ENCODE measurements around the gene CIB4.

- TF ChIP-seq EP300 (IDR thresholded peaks at IDR 0.05; ENCODE audit: low read length) (no peak), CTCF (IDR thresholded peaks at IDR 0.05 in 2 of 3, conservative IDR thresholded peaks at IDR 0.05 in 1 of 3; ENCODE audit: insufficient read depth in 2 of 3, low read depth in 1 of 3, low read length in 3 of 3) (no peak), STAG1 (CRISPR knock-in tag; IDR thresholded peaks at IDR 0.05; ENCODE audit: borderline replicate concordance) (no peak), BHLHE40 (IDR thresholded peaks at IDR 0.05; ENCODE audit: low read length) (0 out of 2 replicates have a peak, but pooled peaks have one; percentile 36), ZZZ3 (IDR thresholded peaks at IDR 0.05) (no peak), MTF1 (CRISPR knock-in tag; IDR thresholded peaks at IDR 0.05; ENCODE audit: borderline replicate concordance) (no peak), SRSF1 (IDR thresholded peaks at IDR 0.05; ENCODE audit: low read depth, low read length) (no peak), BRF1 (IDR thresholded peaks at IDR 0.05; ENCODE audit: borderline replicate concordance, extremely low read depth, insufficient read length) (no peak), KLF10 (CRISPR knock-in tag; IDR thresholded peaks at IDR 0.05) (no peak), HIVEP1 (CRISPR knock-in tag; IDR thresholded peaks at IDR 0.05) (no peak)
Observed at GRCh38 chr2:26534098-26534864, 106.9 kb downstream of the CIB4 start.
